ENCODE results near the gene MRPS7.
"Not testable (repeated sequence)": the region's sequence is repeated elsewhere in the genome, so short reads cannot be mapped to it uniquely, and the experiment has no call there.

The MRPS7 gene

DNA sequence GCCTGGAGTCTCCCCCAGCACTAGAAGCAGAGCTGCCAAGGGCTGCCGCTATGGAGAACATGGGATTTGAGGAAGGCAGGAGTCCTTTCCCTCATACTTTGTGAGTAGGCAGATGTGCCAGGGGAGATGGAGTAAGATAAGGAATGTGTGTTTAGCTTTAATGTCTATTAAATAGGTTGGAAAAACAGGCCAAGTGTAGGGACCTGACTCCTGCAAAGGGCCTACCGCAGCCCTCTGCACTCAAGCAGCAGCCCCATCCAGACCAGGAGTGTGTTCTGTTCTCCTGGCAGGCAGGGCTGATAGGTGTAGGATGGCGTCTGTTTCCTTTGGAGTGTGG is 11.1 kb downstream of the MRPS7 start:
- DNase-seq = no peak

DNA sequence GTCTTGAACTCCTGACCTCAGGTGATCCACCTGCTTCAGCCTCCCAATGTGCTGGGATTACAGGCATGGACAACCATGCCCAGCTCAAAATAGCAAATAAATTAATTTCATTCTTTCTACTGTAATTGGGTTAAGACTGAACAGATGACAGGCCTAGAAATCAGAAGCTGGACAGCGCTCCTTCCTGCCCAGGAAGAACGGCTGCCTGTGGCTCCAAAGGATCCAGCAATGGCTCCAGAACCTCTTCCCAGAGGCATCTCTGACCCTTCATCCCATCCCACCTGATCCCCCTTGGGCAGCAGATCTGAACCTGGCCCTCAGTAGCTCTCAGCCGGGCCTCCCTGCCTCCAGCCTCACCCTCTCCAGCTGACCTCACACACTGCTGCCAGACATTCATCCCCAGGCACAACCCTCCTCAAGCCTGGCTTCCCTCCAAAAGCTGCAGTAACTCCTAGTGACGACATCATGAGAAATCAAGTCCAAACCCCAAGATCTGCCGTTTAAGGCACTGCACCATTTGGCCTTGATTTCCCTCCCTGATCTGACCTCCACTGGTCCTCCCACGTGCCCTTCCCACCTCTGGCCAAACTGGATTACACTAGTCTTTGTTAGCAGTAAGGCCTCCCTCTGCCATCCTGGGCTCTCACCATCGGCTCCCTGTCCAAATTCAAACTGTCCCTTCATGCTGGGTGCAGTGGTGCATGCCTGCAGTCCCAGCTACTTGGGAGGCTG is 12.5 kb downstream of the MRPS7 start:
- DNase-seq = no peak

DNA sequence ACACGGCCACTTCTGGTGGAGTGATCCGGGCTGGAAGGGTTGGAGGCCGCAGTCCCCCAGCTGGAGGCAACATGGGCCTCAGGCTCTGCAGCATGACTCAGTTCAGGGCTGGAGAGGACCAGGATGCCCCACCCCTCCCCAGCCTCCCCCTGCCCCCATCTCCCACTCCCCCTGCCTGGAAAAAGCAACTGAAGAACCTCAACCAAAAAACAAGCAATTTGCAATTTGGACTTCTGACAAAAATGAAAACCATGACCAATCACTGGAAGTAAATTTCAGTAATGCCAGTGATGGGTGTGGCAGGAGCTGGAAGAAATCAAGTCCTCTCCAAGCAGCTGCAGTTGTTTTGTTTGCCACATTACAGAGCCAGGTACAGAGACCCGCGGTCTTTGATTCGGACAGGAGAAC is 16.0 kb downstream of the MRPS7 start:
- no peak for DNase-seq

DNA sequence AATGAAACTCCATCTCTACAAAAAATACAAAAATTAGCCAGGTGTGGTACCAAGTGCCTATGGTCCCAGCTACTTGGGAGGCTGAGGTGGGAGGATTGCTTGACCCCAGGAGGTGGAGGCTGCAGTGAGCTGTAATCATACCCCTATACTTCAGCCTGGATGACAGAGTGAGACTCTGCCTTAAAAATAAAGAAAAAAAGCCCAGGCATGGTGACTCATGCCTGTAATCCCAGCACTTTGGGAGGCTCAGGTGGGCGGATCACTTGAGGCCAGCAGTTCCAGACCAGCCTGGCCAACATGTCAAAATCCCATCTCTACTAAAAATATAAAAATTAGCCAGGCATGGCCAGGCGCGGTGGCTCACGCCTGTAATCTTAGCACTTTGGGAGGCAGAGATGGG is 18.5 kb downstream of the MRPS7 start:
- not testable (repeated sequence) for DNase-seq

DNA sequence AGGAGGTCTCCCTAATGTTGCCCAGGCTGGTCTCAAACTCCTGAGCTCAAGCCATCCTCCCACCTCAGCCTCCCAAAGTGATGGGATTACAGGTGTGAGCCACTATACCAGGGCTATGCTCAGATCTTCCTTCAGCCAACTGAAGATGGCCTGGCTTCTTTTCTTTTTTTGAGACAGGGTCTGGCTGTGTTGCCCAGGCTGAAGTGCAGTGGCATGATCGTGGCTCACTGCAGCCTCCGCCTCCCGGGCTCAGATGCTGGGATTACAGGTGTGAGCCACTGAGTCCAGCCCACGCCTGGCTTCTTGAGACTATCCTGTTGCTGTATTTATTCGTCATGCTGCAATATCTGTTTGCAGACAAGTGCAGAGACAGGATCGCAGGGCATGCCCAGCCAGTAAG is 23.4 kb downstream of the MRPS7 start:
- no peak for DNase-seq

DNA sequence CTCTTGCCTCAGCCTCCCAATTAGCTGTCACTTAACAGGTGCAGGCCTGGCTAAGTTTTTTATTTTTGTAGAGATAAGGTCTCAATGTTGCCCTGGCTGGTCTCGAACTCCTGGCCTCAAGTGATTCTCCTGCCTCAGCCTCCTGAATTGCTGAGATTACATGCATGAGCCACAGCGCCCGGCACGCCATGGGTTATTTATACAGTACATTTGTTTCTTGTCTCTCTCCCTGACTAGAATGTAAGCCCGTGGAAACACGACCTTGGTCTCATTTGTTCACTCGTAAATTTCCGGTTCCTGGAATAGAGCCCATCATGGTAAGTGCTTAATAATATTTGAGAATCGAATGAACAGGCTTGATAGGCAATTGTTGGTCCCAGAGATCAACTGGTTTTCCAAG is 25.5 kb downstream of the MRPS7 start:
- DNase-seq = no peak

DNA sequence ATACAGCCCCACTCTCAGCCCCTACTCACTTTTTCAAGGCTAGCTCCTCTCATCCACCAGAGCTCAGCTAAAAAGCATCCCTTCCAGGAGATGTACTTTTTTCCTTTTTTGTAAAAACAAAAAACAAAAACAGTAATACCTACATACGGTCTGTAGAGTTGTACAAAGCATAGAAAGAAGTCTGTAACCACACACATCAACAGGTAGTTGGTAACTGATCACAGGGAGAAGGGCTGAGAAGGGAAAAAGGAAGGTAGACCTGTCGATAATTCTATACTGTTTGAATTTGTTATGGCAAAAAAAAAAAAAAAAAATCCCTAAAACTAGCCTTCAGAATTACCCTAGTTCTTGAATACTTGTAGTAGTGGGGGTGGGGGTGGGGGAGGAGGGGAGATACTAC is 26.7 kb downstream of the MRPS7 start:
- no peak for DNase-seq

DNA sequence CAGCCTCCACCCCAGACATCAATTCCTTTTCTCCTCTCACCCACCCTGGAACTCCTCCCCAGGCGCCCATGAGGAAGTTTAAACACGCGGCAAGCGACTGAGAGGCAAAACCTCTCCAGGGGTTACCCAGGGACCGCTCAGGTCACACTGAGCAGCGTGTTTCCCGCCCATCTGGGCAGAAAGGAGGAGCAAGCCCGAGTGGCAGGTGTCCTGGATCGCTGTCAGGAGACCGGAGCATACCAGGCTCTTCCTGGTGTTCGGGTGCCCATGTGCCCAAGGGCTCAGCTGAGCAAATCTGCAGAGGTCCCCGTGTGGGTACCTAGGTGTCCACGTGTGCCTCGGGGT is 27.1 kb downstream of the MRPS7 start:
- no peak for DNase-seq

DNA sequence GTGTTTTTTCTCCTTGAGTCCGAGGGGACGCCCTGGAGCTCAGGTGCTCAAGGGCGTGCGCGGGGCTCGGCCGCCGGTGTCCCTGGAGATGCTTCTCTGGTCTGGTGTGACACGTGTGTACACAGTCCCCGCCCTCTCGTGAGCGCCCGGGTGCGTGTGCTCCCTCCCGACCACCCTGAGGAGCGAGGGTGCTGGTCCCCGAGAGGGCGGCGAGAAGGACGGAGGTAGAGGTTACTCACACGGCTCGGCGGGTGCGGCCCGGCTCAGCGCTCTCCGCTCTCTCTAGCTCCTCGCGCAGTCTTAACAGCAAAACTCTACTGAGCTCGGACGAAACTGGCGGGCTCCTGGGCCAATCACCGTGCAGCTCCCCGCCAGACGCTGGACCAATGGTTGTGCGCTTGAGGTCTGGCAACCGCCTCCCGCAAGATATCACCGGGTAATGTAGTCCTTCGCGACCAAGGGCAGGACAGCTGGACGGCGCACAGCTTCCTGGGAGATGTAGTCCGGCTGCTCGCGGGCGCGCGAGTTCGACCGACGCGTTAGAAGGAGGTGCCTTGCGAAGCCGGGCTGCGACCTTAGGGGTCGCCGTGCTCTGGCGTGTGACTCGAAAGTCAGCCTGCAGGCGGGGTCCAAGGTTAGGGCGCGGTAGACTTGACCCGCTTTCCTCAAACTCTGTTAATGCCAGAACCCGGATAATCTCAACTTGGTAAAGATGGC is 27.6 kb downstream of the MRPS7 start, which contains the start of gene SLC25A19:
Gene SLC25A19, minus strand, starts transcription at position 319 of the 717 bp plus-strand sequence. CDS start 2,669 bp downstream, outside the sequence.
- peak; percentile 89 for DNase-seq

DNA sequence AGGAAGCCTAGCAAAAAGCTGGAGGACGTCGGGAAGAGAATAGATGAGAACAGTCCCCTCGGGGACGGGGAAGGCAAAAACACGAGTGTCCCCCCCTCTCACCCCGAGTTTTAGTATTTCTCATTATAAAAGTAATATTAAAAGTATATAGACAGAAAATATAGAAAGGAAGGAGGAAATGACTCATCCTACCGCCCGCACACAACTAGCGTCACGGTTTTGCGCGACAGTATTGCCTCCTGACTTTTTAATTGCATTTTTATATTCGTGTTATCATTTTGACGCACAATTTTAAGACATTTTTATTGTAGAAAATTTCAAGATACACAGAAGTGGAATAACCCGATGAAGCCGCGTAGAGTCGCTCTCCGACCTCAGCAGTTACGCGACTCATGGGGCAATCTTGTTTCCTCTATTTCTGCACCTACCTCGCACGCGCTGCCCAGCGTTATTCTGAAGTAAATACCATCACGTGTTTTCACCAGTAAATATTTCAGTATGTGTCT is 28.2 kb downstream of the MRPS7 start:
- peak; percentile 68 for DNase-seq

DNA sequence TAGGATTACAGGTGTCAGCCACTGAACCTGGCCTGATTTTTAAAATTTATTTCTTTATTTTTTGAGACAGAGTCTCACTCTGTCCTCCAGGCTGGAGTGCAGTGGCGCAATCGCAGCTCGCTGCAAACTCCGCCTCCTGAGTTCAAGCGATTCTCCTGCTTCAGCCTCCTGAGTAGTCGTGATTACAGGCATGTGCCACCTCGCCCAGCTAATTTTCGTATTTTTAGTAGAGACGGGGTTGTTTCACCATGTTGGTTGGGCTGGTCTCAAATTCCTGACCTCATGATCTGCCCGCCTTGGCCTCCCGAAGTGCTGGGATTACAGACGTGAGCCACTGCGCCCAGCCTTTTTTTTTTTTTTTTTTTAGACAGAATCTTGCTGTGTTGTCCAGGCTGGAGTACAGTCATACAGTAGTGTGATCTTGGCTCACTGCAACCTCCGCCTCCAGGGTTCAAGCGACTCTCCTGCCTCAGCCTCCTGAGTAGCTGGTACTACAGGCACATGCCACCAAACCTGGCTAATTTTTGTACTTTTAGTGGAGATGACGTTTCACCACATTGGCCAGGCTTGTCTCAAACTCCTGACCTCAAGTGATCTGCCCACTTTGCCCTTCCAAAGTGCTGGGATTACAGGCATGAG is 31.2 kb downstream of the MRPS7 start:
- not testable (repeated sequence) for DNase-seq

DNA sequence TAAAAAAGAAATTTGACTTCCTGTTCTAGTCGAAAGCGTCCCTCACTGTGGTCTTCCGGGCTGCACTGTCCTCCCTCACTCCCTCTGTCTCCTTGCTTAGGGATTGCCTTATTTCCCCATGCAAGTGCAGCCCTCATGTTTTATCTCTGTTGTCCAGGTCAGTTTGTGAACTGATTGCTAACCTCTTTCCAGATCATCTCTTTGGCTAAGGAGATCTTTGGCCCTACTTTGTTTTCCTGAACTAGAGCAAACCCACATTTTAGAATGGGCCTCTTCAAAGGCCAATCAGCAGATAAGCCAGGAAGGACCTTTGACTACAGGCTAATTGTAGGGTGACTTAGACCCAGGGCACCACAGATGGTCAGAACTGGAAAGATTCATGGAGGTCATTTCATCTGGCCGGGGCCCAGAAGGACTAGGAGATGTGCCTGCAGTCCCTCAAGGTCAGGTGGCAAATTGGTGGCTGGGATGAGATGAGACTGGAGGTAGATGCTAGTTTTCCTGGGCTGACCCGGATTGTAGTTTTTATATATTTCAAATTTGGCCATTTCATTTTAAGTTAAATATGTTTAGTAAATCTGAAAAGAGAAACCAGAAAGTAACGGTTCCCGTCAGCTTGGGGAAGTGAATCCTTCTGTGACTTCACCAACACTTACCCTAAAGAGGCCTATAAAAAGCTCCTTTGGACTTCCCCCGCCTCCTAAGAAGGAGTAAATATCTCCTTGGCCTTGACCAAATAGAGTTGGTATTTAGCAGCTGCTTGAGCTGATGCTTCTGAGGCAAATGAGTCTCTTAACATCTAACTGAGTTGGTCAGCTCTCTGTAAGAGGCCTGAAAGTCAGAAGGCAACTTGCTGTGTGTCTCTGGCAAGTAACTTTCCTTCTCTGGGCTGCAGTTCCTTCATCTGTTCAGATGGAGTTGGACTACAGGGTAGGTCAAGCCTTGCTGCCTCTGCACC is 33.8 kb downstream of the MRPS7 start:
- DNase-seq = no peak

DNA sequence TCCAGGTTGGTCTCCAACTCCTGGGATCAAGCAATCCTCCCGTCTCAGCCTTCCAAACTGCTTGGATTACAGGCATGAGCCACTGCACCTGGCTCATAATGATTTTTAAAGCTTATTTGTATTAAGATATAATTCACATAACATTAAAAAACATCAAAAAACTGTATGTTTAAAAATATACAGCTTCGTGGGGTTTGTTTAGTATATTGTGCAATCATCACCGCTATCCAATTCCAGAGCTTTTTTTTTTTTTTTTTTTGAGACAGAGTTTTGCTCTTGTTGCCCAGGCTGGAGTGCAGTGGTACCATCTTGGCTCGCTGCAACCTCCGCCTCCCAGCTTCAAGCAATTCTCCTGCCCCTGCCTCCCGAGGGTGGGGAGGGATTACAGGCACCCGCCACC is 38.6 kb downstream of the MRPS7 start:
- no peak for DNase-seq

DNA sequence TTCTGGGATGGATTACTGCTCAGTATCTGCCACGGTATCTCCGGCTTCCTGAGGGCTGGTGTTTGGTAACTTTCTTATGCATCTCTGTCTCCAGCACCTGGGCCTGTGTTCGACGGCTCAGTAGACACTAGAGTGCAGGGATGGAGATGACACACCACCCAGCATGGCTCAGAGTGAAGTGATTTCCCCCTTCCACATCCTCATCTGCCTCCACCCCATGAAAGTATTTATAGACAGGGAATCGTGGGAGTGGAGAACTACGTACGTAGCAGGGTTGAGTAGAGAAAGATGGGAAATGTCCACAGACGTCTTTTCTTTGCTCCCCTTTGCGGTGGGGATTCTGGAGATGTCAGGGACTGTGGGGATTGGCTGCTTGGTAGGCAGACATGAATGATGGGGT is 39.4 kb downstream of the MRPS7 start:
- DNase-seq = no peak

DNA sequence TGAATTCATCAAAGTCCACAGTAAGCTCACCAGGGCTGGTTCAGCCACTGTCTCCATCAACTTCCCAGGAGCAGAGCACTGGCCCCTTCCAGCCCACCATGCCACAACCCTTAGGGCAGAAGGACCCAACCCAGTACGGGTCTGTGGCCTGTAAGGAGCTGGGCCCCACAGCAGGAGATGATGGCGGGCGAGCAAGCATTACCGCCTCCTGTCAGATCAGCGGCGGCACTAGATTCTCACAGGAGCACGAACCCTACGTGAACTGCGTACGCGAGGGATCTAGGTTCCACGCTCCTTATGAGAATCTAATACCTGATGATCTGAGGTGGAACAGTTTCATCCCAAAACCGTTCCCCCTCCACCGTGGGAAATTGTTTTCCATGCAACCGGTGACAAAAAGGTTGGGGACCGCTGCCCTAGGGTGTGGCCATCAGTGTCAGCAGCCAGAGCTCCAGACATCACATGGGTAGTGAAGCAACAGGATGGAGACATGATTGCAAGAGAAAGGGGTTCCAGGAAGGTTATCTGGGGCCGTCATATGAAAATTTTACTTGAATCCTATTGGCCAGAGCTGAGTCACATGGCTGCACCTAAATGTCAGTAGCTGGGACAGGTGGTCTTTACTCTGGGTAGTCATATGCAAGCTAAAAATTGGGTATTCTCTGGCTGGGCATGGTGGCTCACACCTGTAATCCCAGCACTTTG is 40.0 kb downstream of the MRPS7 start:
- no peak for DNase-seq

DNA sequence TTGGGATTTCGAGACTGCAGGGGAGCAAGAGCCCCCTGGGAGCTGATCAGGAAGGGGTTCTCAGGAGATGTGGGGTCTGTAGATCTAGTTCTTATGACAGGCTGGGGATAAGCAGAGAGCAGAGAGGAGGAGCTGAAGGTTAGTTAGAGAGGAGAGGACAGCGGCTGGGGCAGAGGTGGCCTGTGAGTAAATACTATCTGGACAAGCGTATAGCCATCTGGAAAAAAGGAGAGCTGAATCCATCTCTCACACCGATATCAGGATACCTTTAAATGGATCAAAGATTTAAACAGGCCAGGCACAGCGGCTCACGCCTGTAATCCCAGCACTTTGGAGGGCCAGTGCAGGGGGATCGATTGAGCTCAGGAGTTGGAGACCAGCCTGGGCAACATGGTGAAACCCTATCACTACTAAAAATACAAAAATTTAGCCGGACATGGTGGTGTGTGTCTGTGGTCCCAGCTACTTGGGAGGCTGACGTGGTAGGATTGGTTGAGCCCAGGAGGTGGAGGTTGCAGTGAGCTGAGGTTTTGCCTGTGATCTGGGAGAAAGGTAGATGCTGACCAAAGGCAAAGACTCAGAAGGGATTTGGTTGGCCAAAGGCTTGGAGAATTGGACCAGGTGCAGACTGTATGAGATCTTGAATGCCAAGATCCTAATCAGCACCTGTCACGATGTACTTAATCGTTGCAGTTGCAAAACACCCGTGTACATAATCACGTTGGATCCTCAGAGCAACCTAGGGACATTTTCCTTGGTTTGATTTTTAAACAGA is 46.5 kb downstream of the MRPS7 start:
- no peak for DNase-seq

DNA sequence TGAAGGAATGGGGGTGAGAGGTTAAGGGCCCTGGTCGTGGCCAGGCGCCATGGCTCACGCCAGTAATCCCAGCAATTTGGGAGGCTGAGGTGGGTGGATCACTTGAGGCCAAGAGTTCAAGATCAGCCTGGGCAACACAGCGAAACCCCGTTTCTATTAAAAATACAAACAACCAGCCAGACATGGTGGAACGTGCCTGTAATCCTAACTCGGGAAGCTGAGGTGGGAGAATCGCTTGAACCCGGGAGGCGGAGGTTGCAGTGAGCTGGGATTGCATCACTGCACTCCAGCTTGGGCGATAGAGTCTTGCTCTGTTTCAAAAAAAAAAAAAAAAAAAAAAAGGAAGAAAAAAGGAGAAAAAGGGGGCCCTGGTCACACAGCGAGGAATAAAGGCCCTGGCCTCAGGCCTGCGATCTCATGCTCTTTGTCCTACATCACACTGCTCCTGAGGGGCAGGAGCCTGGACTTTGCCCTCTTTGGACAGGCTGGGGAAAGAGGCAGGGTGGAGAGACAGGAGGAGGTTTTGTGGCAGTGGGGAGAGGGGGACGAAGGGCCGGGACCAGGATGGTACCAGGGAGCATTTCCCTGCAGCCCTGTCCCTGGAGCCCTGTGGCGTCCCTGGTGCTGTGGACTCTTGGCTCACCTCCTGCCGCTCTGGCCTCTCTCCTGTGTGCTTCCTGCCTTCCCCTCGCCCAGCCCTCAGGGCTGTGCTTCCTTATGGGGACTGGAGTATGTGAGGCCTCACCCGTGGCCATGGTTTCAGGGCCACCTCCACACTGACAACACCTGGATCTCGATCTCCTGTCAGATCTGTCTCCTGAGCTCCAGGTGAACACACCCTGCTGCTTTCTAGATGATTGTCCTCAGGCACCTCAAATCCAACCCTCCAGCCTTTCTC is 47.3 kb downstream of the MRPS7 start:
- no peak for DNase-seq

DNA sequence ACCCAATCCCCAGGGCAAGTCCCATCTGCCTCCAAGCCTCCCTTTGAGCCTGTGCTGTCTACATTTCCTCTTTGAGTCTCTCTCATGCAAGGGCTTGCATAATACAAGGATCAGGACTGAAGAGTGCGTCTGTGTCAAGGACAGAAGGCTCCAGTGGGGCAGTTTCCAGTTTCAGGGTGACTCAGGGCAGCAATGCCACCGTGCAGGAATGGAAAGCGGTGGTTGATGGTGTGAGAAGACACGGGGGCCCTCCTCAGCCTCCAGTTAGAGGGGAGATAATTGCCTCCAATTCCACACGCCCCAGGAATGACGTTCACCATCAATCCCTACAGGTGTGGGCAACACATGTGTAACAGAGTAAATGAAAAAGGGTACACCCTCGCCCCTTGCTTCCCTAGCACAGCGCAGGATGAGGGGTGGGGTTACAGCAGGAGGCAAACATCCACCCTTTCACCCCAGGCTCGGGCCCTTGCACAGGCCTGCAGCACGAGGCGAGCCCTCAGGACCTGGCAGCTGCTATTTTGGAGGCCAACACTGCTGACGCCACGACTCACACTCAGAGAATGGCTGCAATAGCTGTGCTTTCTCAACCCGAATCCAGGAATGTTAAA is 52.4 kb downstream of the MRPS7 start:
- DNase-seq = no peak

DNA sequence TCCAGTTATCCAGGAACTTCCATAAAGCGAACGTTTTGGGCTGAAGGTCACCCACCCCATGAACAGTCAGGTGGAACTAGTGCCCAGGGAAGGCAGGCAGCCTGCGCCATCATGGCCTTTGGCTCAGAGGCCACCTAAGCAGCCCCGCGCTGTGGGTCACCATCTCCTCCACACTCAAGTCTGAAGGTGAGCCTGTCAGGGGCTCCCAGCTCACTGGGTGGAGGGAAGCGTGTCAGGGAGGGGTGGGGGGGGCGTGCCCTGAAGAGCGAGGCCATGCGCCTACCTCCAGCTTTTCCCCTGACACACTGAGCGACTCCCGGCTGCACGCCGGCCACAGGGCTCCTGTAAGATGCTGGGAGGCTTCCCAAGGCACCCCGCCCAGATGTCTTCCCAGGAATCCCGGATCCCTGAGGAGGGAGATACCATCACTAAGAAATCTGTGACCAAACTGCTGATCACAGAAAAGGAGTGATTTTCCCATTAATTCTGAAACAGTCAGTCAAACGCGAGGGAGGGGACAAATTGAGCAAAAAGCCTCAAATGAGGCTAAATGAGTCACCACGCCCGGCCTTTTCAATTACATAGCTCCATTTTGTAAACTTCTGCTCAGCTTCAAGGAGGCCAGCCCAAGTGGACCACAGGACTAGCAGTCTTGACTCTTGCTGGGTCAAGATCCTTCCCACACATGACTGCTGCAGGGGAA is 54.0 kb downstream of the MRPS7 start:
- no peak for DNase-seq

Measured in activated T-cell treated with anti-CD3 and anti-CD28 coated beads for 4 hours (primary cell).